GM23338 (cell line): ENCODE data around the gene ACSF3. TPM values are rescaled to one million over a fixed set of nuclear protein-coding genes. Genes with fewer than 3 reads are reported as not detected.
A peak's percentile ranks its signal among the peaks of the same experiment; 100 is the strongest.

Experiments used
- ATAC-seq: fragments of 200-7000 bp; cut with Tn5 transposase; 3 replicates; pipeline ENCODE4 v1.9.1; 2020
- DNase-seq: peaks from one replicate; pipeline ENCODE4 v3.0.0-alpha.2; 2015; ENCODE audit warnings: low spot score
- H2AFZ ChIP-seq: fragments of 200-600 bp; sonication (generic); 2 replicates; pipeline ENCODE4 v1.8.0; 2016; ENCODE audit warnings: antibody characterized with exemption, mild to moderate bottlenecking, moderate library complexity
- H3F3A ChIP-seq: fragments of 200-600 bp; sonication (generic); replicated peaks from 2 replicates; pipeline ENCODE4 v1.8.0; 2017; ENCODE audit warnings: antibody characterized with exemption, mixed run types, low read depth
- H3K27ac ChIP-seq: fragments of 200-600 bp; sonication (generic); 2 replicates; pipeline ENCODE4 v1.6.1; 2016; ENCODE audit warnings: low read depth
- H3K27me3 ChIP-seq: fragments of 200-600 bp; sonication (generic); 2 replicates; pipeline ENCODE4 v1.8.0; 2016; ENCODE audit warnings: mild to moderate bottlenecking, mixed run types, moderate library complexity; ENCODE audit not compliant: insufficient read depth
- H3K36me3 ChIP-seq: fragments of 200-600 bp; sonication (generic); 2 replicates; pipeline ENCODE4 v1.8.0; 2016; ENCODE audit warnings: mild to moderate bottlenecking; ENCODE audit not compliant: insufficient read depth
- H3K4me1 ChIP-seq: fragments of 200-600 bp; sonication (generic); 2 replicates; pipeline ENCODE4 v1.8.0; 2016; ENCODE audit warnings: mild to moderate bottlenecking, moderate library complexity; ENCODE audit not compliant: insufficient read depth
- H3K4me2 ChIP-seq: fragments of 200-600 bp; sonication (generic); 2 replicates; pipeline ENCODE4 v1.7.1; 2017; ENCODE audit warnings: mixed run types
- H3K4me3 ChIP-seq: fragments of 200-600 bp; sonication (generic); 2 replicates; pipeline ENCODE4 v1.6.1; 2016; ENCODE audit warnings: mixed run types
- H3K79me2 ChIP-seq: fragments of 200-600 bp; sonication (generic); replicated peaks from 2 replicates; pipeline ENCODE4 v1.8.0; 2017; ENCODE audit warnings: mild to moderate bottlenecking; ENCODE audit not compliant: insufficient read depth
- H3K9me2 ChIP-seq: fragments of 200-600 bp; sonication (generic); 2 replicates; pipeline ENCODE4 v1.8.0; 2017; ENCODE audit not compliant: insufficient read depth
- H4K20me1 ChIP-seq: fragments of 200-600 bp; sonication (generic); replicated peaks from 2 replicates; pipeline ENCODE4 v1.8.0; 2017; ENCODE audit warnings: mild to moderate bottlenecking; ENCODE audit not compliant: insufficient read depth
- H3K27ac Mint-ChIP-seq: 2 replicates; pipeline ENCODE4 v1.8.0; 2020; ENCODE audit warnings: inconsistent platforms, mild to moderate bottlenecking, moderate library complexity, mixed read lengths
- H3K27me3 Mint-ChIP-seq: 3 replicates; pipeline ENCODE4 v1.8.0; 2022; ENCODE audit warnings: low read depth, mild to moderate bottlenecking, moderate library complexity, mixed read lengths, inconsistent platforms; ENCODE audit not compliant: insufficient read depth, poor library complexity
- H3K36me3 Mint-ChIP-seq: 3 replicates; pipeline ENCODE4 v1.8.0; 2021; ENCODE audit warnings: low read depth, mild to moderate bottlenecking, inconsistent platforms, moderate library complexity, mixed read lengths
- H3K4me1 Mint-ChIP-seq: 3 replicates; pipeline ENCODE4 v1.8.0; 2020; ENCODE audit warnings: mild to moderate bottlenecking, inconsistent platforms, mixed read lengths
- H3K4me3 Mint-ChIP-seq: 3 replicates; pipeline ENCODE4 v1.8.0; 2021; ENCODE audit warnings: moderate library complexity, mild to moderate bottlenecking, inconsistent platforms, mixed read lengths
- H3K9me3 Mint-ChIP-seq: 3 replicates; pipeline ENCODE4 v1.8.0; 2020; ENCODE audit warnings: moderate library complexity, mild to moderate bottlenecking, inconsistent platforms, mixed read lengths
- CREB1 ChIP-seq: fragments of 250-450 bp; sonication (Bioruptor Pico); IDR thresholded peaks from 2 replicates; pipeline ENCODE4 v1.5.0; 2020; ENCODE audit warnings: low read depth, mild to moderate bottlenecking, moderate library complexity
- EZH2 ChIP-seq: fragments of 200-600 bp; sonication (generic); IDR thresholded peaks from one replicate; pipeline ENCODE4 v1.8.0; 2017; ENCODE audit warnings: antibody characterized with exemption, mild to moderate bottlenecking, low read depth; ENCODE audit not compliant: unreplicated experiment
- EZH2phosphoT487 ChIP-seq: fragments of 200-600 bp; sonication (generic); IDR thresholded peaks from one replicate; pipeline ENCODE4 v1.8.1; 2018; ENCODE audit warnings: antibody characterized with exemption; ENCODE audit not compliant: unreplicated experiment
- JUNB ChIP-seq: IDR thresholded peaks from one replicate; pipeline ENCODE4 v1.6.1; 2016; ENCODE audit warnings: antibody characterized with exemption; ENCODE audit not compliant: unreplicated experiment
- NANOG ChIP-seq: IDR thresholded peaks from 2 replicates; pipeline ENCODE4 v1.6.1; 2016; ENCODE audit warnings: antibody characterized with exemption, borderline replicate concordance
- POLR2AphosphoS5 ChIP-seq: IDR thresholded peaks from 2 replicates; pipeline ENCODE4 v1.6.1; 2016; ENCODE audit warnings: antibody characterized with exemption, low read depth
- STAT1 ChIP-seq: IDR thresholded peaks from one replicate; pipeline ENCODE4 v1.6.1; 2016; ENCODE audit warnings: antibody characterized with exemption; ENCODE audit not compliant: unreplicated experiment
- ZNF114 ChIP-seq: fragments of 250-450 bp; sonication (Bioruptor Pico); IDR thresholded peaks from 2 replicates; pipeline ENCODE4 v1.5.0; 2020; ENCODE audit warnings: mild to moderate bottlenecking, moderate library complexity
- ZNF331 ChIP-seq: fragments of 250-450 bp; sonication (Bioruptor Pico); IDR thresholded peaks from 2 replicates; pipeline ENCODE4 v1.5.0; 2020; ENCODE audit warnings: low read depth, mild to moderate bottlenecking, moderate library complexity
- polyA plus RNA-seq: library from polyadenylated mRNA; unstranded; fragments of >200 nt; fragmentation: Nextera tagmentation; extraction: Ambion mirVana; gene quantifications from 2 replicates; pipeline ENCODE4 v1.2.1, GENCODE V29; 2016
- total RNA-seq: library from RNA; depleted of rRNA; stranded (reverse); fragments of >200 nt; shearing (Covaris generic); gene quantifications from 2 replicates; pipeline ENCODE4 v1.2.3, GENCODE V29; 2014
- TF ChIP-seq, protein P1 (sequence below): IDR thresholded peaks from 2 replicates; pipeline ENCODE4 v1.6.1; 2016; ENCODE audit warnings: antibody characterized with exemption
- TF ChIP-seq, protein P2 (sequence below): fragments of 250-450 bp; sonication (Bioruptor Pico); IDR thresholded peaks from 2 replicates; pipeline ENCODE4 v1.5.0; 2020; ENCODE audit warnings: mild to moderate bottlenecking, moderate library complexity
- TF ChIP-seq, protein P3 (sequence below), 2 experiments: fragments of 200-600 bp in 1 of 2; sonication (generic) in 1 of 2; conservative IDR thresholded peaks; 2 replicates each; pipeline versions ENCODE4 v1.5.1 to v1.6.1; 2016 to 2017; ENCODE audit warnings: antibody characterized with exemption in 2 of 2, low read depth in 2 of 2, mild to moderate bottlenecking in 2 of 2, moderate library complexity in 1 of 2
- TF ChIP-seq, protein P4 (sequence below): IDR thresholded peaks from one replicate; pipeline ENCODE4 v1.6.1; 2018; ENCODE audit warnings: antibody characterized with exemption; ENCODE audit not compliant: unreplicated experiment

ACSF3 gene
- total and polyA plus RNA-seq, 2 experiments from 2014 or later = 12.8 to 23.1 TPM

DNA sequence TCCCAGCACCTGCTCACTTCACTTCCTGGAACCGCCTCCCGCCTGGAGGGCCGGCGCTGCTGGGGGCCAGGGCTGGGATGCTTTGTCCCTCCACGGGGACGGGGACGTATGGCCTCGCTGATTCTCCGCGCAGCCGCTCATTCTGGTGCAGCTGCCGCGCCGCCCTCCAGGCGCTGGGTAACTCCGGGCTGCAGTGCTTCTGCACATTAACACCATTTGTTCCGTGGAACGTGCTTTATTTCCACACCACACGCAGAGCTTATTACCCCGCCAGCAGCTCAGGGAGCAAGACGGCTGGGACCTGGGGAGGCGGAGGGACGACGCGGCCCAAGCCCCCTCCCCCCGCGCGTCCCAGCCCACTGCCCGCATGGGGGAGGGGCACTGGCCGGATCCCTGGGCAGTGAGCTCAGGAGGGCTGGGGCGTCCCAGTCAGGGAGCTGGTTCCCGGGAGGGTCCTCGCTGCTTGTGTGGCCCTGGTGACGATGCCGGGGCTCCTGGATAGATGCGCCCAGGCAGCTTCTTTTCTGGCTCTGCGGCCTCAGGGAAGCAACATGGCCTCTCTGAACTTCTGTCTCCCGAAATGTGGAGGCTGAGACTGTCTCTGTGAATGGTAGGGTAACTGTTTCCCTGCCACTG is 45.4 kb upstream of the ACSF3 start:
- Histone ChIP-seq H3K36me3 (no peaks in the 10 kb centered on the region), H3K27ac (no peak overlapping the region), H3F3A (no peaks in the 10 kb centered on the region), H4K20me1 (no peaks in the 10 kb centered on the region), H3K79me2 (no peaks in the 10 kb centered on the region), H3K27me3 (no peaks in the 10 kb centered on the region), H3K4me2 (peak overlapping the region; percentile 14; the same call in 1 of the 2 replicates), H3K9me2 (no peaks in the 10 kb centered on the region), H3K4me3 (no peak overlapping the region), H2AFZ (peak overlapping the region; percentile 87), H3K4me1 (0 out of 2 replicates have a peak, but pooled peaks cover 5% of the 10 kb centered on the region)
- ATAC-seq (peak; percentile 40), DNase-seq (peak; percentile 49)
- Mint-ChIP-seq H3K4me1 (peaks cover 5% of the 10 kb centered on the region; the same call in 2 of the 3 replicates), H3K9me3 (peaks cover 3% of the 10 kb centered on the region; the same call in 1 of the 3 replicates), H3K27ac (no peak overlapping the region; the same call in 1 of the 2 replicates), H3K27me3 (peaks cover 4% of the 10 kb centered on the region), H3K36me3 (no peaks in the 10 kb centered on the region), H3K4me3 (no peak overlapping the region)
- TF ChIP-seq NANOG (no peak), JUNB (no peak), CREB1 (CRISPR knock-in tag) (no peak), EZH2phosphoT487 (no peak), ZNF331 (CRISPR knock-in tag) (no peak), EZH2 (no peak), POLR2AphosphoS5 (no peak), ZNF114 (CRISPR knock-in tag) (no peak), STAT1 (no peak)
- TF ChIP-seq, protein P1, sequence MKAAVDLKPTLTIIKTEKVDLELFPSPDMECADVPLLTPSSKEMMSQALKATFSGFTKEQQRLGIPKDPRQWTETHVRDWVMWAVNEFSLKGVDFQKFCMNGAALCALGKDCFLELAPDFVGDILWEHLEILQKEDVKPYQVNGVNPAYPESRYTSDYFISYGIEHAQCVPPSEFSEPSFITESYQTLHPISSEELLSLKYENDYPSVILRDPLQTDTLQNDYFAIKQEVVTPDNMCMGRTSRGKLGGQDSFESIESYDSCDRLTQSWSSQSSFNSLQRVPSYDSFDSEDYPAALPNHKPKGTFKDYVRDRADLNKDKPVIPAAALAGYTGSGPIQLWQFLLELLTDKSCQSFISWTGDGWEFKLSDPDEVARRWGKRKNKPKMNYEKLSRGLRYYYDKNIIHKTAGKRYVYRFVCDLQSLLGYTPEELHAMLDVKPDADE = no peak
- TF ChIP-seq, protein P2, sequence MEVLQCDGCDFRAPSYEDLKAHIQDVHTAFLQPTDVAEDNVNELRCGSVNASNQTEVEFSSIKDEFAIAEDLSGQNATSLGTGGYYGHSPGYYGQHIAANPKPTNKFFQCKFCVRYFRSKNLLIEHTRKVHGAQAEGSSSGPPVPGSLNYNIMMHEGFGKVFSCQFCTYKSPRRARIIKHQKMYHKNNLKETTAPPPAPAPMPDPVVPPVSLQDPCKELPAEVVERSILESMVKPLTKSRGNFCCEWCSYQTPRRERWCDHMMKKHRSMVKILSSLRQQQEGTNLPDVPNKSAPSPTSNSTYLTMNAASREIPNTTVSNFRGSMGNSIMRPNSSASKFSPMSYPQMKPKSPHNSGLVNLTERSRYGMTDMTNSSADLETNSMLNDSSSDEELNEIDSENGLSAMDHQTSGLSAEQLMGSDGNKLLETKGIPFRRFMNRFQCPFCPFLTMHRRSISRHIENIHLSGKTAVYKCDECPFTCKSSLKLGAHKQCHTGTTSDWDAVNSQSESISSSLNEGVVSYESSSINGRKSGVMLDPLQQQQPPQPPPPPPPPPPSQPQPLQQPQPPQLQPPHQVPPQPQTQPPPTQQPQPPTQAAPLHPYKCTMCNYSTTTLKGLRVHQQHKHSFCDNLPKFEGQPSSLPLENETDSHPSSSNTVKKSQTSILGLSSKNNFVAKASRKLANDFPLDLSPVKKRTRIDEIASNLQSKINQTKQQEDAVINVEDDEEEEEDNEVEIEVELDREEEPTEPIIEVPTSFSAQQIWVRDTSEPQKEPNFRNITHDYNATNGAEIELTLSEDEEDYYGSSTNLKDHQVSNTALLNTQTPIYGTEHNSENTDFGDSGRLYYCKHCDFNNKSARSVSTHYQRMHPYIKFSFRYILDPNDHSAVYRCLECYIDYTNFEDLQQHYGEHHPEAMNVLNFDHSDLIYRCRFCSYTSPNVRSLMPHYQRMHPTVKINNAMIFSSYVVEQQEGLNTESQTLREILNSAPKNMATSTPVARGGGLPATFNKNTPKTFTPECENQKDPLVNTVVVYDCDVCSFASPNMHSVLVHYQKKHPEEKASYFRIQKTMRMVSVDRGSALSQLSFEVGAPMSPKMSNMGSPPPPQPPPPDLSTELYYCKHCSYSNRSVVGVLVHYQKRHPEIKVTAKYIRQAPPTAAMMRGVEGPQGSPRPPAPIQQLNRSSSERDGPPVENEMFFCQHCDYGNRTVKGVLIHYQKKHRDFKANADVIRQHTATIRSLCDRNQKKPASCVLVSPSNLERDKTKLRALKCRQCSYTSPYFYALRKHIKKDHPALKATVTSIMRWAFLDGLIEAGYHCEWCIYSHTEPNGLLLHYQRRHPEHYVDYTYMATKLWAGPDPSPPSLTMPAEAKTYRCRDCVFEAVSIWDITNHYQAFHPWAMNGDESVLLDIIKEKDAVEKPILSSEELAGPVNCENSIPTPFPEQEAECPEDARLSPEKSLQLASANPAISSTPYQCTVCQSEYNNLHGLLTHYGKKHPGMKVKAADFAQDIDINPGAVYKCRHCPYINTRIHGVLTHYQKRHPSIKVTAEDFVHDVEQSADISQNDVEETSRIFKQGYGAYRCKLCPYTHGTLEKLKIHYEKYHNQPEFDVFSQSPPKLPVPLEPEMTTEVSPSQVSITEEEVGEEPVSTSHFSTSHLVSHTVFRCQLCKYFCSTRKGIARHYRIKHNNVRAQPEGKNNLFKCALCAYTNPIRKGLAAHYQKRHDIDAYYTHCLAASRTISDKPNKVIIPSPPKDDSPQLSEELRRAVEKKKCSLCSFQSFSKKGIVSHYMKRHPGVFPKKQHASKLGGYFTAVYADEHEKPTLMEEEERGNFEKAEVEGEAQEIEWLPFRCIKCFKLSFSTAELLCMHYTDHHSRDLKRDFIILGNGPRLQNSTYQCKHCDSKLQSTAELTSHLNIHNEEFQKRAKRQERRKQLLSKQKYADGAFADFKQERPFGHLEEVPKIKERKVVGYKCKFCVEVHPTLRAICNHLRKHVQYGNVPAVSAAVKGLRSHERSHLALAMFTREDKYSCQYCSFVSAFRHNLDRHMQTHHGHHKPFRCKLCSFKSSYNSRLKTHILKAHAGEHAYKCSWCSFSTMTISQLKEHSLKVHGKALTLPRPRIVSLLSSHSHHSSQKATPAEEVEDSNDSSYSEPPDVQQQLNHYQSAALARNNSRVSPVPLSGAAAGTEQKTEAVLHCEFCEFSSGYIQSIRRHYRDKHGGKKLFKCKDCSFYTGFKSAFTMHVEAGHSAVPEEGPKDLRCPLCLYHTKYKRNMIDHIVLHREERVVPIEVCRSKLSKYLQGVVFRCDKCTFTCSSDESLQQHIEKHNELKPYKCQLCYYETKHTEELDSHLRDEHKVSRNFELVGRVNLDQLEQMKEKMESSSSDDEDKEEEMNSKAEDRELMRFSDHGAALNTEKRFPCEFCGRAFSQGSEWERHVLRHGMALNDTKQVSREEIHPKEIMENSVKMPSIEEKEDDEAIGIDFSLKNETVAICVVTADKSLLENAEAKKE (CRISPR knock-in tag) = no peak
- TF ChIP-seq, protein P3, sequence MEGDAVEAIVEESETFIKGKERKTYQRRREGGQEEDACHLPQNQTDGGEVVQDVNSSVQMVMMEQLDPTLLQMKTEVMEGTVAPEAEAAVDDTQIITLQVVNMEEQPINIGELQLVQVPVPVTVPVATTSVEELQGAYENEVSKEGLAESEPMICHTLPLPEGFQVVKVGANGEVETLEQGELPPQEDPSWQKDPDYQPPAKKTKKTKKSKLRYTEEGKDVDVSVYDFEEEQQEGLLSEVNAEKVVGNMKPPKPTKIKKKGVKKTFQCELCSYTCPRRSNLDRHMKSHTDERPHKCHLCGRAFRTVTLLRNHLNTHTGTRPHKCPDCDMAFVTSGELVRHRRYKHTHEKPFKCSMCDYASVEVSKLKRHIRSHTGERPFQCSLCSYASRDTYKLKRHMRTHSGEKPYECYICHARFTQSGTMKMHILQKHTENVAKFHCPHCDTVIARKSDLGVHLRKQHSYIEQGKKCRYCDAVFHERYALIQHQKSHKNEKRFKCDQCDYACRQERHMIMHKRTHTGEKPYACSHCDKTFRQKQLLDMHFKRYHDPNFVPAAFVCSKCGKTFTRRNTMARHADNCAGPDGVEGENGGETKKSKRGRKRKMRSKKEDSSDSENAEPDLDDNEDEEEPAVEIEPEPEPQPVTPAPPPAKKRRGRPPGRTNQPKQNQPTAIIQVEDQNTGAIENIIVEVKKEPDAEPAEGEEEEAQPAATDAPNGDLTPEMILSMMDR (conservative IDR thresholded peaks at IDR 0.05; ENCODE audit: low read depth in 2 of 2) = no peak
- TF ChIP-seq, protein P4, sequence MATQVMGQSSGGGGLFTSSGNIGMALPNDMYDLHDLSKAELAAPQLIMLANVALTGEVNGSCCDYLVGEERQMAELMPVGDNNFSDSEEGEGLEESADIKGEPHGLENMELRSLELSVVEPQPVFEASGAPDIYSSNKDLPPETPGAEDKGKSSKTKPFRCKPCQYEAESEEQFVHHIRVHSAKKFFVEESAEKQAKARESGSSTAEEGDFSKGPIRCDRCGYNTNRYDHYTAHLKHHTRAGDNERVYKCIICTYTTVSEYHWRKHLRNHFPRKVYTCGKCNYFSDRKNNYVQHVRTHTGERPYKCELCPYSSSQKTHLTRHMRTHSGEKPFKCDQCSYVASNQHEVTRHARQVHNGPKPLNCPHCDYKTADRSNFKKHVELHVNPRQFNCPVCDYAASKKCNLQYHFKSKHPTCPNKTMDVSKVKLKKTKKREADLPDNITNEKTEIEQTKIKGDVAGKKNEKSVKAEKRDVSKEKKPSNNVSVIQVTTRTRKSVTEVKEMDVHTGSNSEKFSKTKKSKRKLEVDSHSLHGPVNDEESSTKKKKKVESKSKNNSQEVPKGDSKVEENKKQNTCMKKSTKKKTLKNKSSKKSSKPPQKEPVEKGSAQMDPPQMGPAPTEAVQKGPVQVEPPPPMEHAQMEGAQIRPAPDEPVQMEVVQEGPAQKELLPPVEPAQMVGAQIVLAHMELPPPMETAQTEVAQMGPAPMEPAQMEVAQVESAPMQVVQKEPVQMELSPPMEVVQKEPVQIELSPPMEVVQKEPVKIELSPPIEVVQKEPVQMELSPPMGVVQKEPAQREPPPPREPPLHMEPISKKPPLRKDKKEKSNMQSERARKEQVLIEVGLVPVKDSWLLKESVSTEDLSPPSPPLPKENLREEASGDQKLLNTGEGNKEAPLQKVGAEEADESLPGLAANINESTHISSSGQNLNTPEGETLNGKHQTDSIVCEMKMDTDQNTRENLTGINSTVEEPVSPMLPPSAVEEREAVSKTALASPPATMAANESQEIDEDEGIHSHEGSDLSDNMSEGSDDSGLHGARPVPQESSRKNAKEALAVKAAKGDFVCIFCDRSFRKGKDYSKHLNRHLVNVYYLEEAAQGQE = no peak
